ENCODE measurements around the gene PHACTR3. TPM values are rescaled to one million over a fixed set of nuclear protein-coding genes. Genes with fewer than 3 reads are reported as not detected.

The PHACTR3 gene
- total RNA-seq, 2 donors from 2014 or later: 0.34 TPM; not detected in 1

DNA sequence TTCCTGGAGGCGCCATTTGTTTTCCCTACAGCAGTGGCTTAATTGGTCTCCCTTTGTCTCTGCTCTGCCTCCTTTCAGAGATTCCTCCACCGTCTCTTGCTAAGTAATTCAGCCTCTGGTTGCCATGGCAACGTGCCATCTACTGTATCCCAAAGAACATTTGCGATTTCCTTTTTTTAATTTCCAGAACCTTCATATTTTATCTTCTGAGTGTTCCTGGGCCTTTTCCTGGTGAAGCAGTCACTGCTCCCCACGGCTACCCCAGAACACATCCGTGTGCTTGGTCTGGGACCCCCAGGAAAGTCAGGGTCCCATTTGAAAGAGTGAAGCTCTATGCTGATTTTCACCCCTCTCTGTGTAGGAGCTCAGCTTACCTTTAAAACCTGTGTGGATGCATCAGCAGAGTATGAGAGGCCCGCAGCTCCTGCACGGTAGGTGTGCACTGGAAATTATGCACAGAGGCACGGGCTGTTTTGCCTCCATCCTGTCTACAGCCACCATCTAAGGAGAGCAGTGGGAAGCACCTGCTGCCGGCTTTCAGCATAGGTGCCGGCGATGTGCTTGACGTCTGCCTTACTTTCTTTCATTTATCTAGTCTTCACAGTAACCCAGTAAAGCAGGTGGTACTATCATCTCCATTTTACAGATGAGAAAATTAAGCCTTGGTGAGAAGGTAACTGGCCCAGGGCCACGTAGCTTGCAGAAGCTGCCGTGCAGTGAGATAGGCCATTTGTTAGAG lies 206.3 kb downstream of the PHACTR3 start:
- intact Hi-C loops (cut with DNase I): no loop called here
- no peak overlapping the region for H3K27ac ChIP-seq
- no peaks in the 10 kb centered on the region for H3K36me3 ChIP-seq
- no peaks in the 10 kb centered on the region for H3K4me1 ChIP-seq (replicated peaks)
- H3K4me3 ChIP-seq: no peak overlapping the region
- WGBS: 87% methylated on average over 15 of the region's 15 CpGs
- H3K9me3 ChIP-seq: no peaks in the 10 kb centered on the region
- no peaks in the 10 kb centered on the region for H3K27me3 ChIP-seq (replicated peaks; ENCODE audit: insufficient read depth)
- no peak for DNase-seq (ENCODE audit: low spot score)
- TF ChIP-seq, protein P1, sequence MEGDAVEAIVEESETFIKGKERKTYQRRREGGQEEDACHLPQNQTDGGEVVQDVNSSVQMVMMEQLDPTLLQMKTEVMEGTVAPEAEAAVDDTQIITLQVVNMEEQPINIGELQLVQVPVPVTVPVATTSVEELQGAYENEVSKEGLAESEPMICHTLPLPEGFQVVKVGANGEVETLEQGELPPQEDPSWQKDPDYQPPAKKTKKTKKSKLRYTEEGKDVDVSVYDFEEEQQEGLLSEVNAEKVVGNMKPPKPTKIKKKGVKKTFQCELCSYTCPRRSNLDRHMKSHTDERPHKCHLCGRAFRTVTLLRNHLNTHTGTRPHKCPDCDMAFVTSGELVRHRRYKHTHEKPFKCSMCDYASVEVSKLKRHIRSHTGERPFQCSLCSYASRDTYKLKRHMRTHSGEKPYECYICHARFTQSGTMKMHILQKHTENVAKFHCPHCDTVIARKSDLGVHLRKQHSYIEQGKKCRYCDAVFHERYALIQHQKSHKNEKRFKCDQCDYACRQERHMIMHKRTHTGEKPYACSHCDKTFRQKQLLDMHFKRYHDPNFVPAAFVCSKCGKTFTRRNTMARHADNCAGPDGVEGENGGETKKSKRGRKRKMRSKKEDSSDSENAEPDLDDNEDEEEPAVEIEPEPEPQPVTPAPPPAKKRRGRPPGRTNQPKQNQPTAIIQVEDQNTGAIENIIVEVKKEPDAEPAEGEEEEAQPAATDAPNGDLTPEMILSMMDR (IDR thresholded peaks at IDR 0.05): no peak
- TF ChIP-seq POLR2A (IDR thresholded peaks at IDR 0.05) (no peak), POLR2AphosphoS5 (IDR thresholded peaks at IDR 0.05) (no peak)

DNA sequence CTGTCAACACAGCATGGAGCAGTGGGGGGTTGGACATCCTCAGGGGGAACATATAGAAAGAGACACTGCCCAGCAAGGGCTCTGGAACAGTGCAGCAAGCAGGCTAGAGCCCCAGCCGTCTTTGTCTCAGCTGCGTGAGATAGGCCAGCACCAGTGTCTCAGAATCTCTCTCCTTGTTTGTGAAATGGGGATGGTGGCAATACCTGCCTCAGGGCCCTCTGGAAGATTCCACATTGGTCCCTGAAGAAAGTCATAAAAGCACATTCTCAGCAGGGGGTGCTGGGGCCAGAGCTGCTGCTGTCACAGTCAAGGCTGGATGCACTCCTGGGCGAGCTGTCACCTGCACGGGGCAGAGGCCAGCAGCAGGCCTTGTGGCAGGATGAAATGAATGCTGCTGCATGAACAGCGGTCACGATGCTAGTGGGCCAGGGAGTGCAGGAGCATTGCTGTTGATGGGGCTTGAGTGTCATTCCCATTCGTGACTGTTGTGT lies 207.4 kb downstream of the PHACTR3 start:
- intact Hi-C loops (cut with DNase I): no loop called here
- TF ChIP-seq POLR2A (IDR thresholded peaks at IDR 0.05): no peak
- TF ChIP-seq, protein P1 (IDR thresholded peaks at IDR 0.05): no peak
- no peak for TF ChIP-seq POLR2AphosphoS5 (IDR thresholded peaks at IDR 0.05)
- no peaks in the 10 kb centered on the region for H3K9me3 ChIP-seq
- 83% methylated on average over 7 of the region's 7 CpGs for WGBS
- H3K4me1 ChIP-seq (replicated peaks): no peaks in the 10 kb centered on the region
- DNase-seq (ENCODE audit: low spot score): no peak
- no peak overlapping the region for H3K4me3 ChIP-seq
- H3K27ac ChIP-seq: no peak overlapping the region
- no peaks in the 10 kb centered on the region for H3K27me3 ChIP-seq (replicated peaks; ENCODE audit: insufficient read depth)
- H3K36me3 ChIP-seq: no peaks in the 10 kb centered on the region

GRCh38 chr20:59812286-59813125 lies 208.2 kb downstream of the PHACTR3 start:
- intact Hi-C loops (cut with DNase I): no loop called here
- TF ChIP-seq POLR2A (IDR thresholded peaks at IDR 0.05): no peak
- TF ChIP-seq, protein P1 (IDR thresholded peaks at IDR 0.05): no peak
- TF ChIP-seq POLR2AphosphoS5 (IDR thresholded peaks at IDR 0.05): no peak
- H3K4me3 ChIP-seq: no peak overlapping the region
- WGBS: 90% methylated on average over 23 of the region's 23 CpGs
- H3K4me1 ChIP-seq (replicated peaks): no peaks in the 10 kb centered on the region
- H3K36me3 ChIP-seq: no peaks in the 10 kb centered on the region
- no peaks in the 10 kb centered on the region for H3K27me3 ChIP-seq (replicated peaks; ENCODE audit: insufficient read depth)
- H3K9me3 ChIP-seq: no peaks in the 10 kb centered on the region
- H3K27ac ChIP-seq: no peak overlapping the region
- DNase-seq (ENCODE audit: low spot score): no peak

GRCh38 chr20:59813126-59813947 lies 209.0 kb downstream of the PHACTR3 start:
- H3K36me3 ChIP-seq: no peaks in the 10 kb centered on the region
- 86% methylated on average over 18 of the region's 18 CpGs for WGBS
- no peaks in the 10 kb centered on the region for H3K9me3 ChIP-seq
- H3K4me1 ChIP-seq (replicated peaks): no peaks in the 10 kb centered on the region
- no peaks in the 10 kb centered on the region for H3K27me3 ChIP-seq (replicated peaks; ENCODE audit: insufficient read depth)
- TF ChIP-seq POLR2A (IDR thresholded peaks at IDR 0.05) (no peak), POLR2AphosphoS5 (IDR thresholded peaks at IDR 0.05) (no peak)
- TF ChIP-seq, protein P1 (IDR thresholded peaks at IDR 0.05): no peak
- H3K27ac ChIP-seq: no peak overlapping the region
- intact Hi-C loops (cut with DNase I): no loop called here
- DNase-seq (ENCODE audit: low spot score): no peak
- H3K4me3 ChIP-seq: no peak overlapping the region

Measured in prostate gland (tissue), 2 donors.